ENCODE results near the gene VBP1.

- TF ChIP-seq CTCF (IDR thresholded peaks at IDR 0.05; ENCODE audit: low read depth, low read length, poor library complexity, severe bottlenecking) (no peak), EZH2phosphoT487 (IDR thresholded peaks at IDR 0.05; ENCODE audit: borderline replicate concordance, low read length) (no peak)
Observed at GRCh38 chrX:155242300-155242699, 26.0 kb downstream of the VBP1 start.

Data from DOHH2 (cell line).